KOPT-K1 (cell line): ENCODE data around the gene ATP6V0D1.

ENCODE experiments used
- H3K27ac ChIP-seq: fragments of 200-600 bp; sonication (generic); 2 replicates; pipeline ENCODE4 v1.5.1; 2016; ENCODE audit warnings: antibody characterized with exemption, mild to moderate bottlenecking, low read depth, low read length; ENCODE audit not compliant: poor library complexity, severe bottlenecking
- H3K36me3 ChIP-seq: fragments of 200-600 bp; sonication (generic); 2 replicates; pipeline ENCODE4 v1.5.1; 2017; ENCODE audit warnings: antibody characterized with exemption, mild to moderate bottlenecking, low read length, moderate library complexity; ENCODE audit not compliant: insufficient read depth
- H3K9me3 ChIP-seq: fragments of 200-600 bp; sonication (generic); 2 replicates; pipeline ENCODE4 v1.5.1; 2017; ENCODE audit warnings: antibody characterized with exemption, low read length, mild to moderate bottlenecking; ENCODE audit not compliant: insufficient read depth, poor library complexity, severe bottlenecking

The ATP6V0D1 gene

GRCh38 chr16:67407176-67407787, 73.7 kb downstream of the ATP6V0D1 start:
- H3K27ac ChIP-seq: no peak overlapping the region
- no peaks in the 10 kb centered on the region for H3K9me3 ChIP-seq
- no peaks in the 10 kb centered on the region for H3K36me3 ChIP-seq

- Histone ChIP-seq H3K27ac (no peak overlapping the region), H3K9me3 (no peaks in the 10 kb centered on the region), H3K36me3 (no peaks in the 10 kb centered on the region)
Observed at GRCh38 chr16:67406111-67406971, 74.6 kb downstream of the ATP6V0D1 start.

- H3K27ac ChIP-seq: no peak overlapping the region
- H3K9me3 ChIP-seq: no peaks in the 10 kb centered on the region
- H3K36me3 ChIP-seq: no peaks in the 10 kb centered on the region
Observed at GRCh38 chr16:67405336-67405735, 75.6 kb downstream of the ATP6V0D1 start.

- Histone ChIP-seq H3K36me3 (no peaks in the 10 kb centered on the region), H3K9me3 (no peaks in the 10 kb centered on the region), H3K27ac (no peak overlapping the region)
Observed at GRCh38 chr16:67404740-67405226, 76.2 kb downstream of the ATP6V0D1 start.

- no peaks in the 10 kb centered on the region for H3K36me3 ChIP-seq
- H3K9me3 ChIP-seq: no peaks in the 10 kb centered on the region
- H3K27ac ChIP-seq: no peak overlapping the region
Observed at GRCh38 chr16:67403976-67404555, 76.9 kb downstream of the ATP6V0D1 start.

- Histone ChIP-seq H3K9me3 (no peaks in the 10 kb centered on the region), H3K27ac (no peak overlapping the region), H3K36me3 (no peaks in the 10 kb centered on the region)
Observed at GRCh38 chr16:67400901-67401300, 80.1 kb downstream of the ATP6V0D1 start.

- Histone ChIP-seq H3K27ac (no peak overlapping the region), H3K9me3 (no peaks in the 10 kb centered on the region), H3K36me3 (no peaks in the 10 kb centered on the region)
Observed at GRCh38 chr16:67399749-67400704, 80.9 kb downstream of the ATP6V0D1 start.

- Histone ChIP-seq H3K9me3 (no peaks in the 10 kb centered on the region), H3K27ac (no peak overlapping the region), H3K36me3 (no peaks in the 10 kb centered on the region)
Observed at GRCh38 chr16:67399218-67399733, 81.7 kb downstream of the ATP6V0D1 start.

GRCh38 chr16:67398546-67399217, 82.3 kb downstream of the ATP6V0D1 start:
- Histone ChIP-seq H3K27ac (no peak overlapping the region), H3K9me3 (no peaks in the 10 kb centered on the region), H3K36me3 (no peaks in the 10 kb centered on the region)

- Histone ChIP-seq H3K36me3 (no peaks in the 10 kb centered on the region), H3K27ac (no peak overlapping the region), H3K9me3 (no peaks in the 10 kb centered on the region)
Observed at GRCh38 chr16:67397812-67398545, 83.0 kb downstream of the ATP6V0D1 start.

GRCh38 chr16:67397036-67397801, 83.7 kb downstream of the ATP6V0D1 start:
- no peaks in the 10 kb centered on the region for H3K9me3 ChIP-seq
- H3K27ac ChIP-seq: no peak overlapping the region
- no peaks in the 10 kb centered on the region for H3K36me3 ChIP-seq

- Histone ChIP-seq H3K27ac (no peak overlapping the region), H3K36me3 (no peaks in the 10 kb centered on the region), H3K9me3 (no peaks in the 10 kb centered on the region)
Observed at GRCh38 chr16:67396159-67397035, 84.6 kb downstream of the ATP6V0D1 start.
